Raji (cell line): Measurements from ENCODE around the gene CBLB.

Experiments used
- POLR2A ChIP-seq: IDR thresholded peaks from 2 replicates; pipeline ENCODE4 v1.6.1; 2011; ENCODE audit warnings: low read depth, low read length, control low read depth; ENCODE audit not compliant: insufficient read depth

The CBLB gene

DNA sequence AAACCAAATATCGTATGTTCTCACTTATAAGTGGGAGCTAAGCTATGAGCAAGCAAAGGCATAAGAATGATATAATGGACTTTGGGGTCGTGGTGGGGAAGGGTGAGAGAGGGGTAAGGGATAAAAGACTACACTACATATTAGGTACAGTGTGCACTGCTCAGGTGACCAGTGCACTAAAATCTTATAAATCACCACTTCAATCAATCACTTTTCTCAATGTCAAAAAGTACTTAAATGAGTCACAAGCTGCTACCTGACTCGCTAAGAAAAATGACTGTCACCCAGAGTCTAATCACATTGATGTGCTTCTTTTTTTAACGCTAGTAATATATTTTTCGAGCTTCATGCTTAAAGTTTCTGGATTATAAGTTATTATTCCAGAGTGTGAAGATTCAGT, 95.5 kb downstream of the CBLB start:
- TF ChIP-seq POLR2A, result no peak

GRCh38 chr3:105772635-105773034, 96.2 kb downstream of the CBLB start:
- TF ChIP-seq POLR2A, result no peak

DNA sequence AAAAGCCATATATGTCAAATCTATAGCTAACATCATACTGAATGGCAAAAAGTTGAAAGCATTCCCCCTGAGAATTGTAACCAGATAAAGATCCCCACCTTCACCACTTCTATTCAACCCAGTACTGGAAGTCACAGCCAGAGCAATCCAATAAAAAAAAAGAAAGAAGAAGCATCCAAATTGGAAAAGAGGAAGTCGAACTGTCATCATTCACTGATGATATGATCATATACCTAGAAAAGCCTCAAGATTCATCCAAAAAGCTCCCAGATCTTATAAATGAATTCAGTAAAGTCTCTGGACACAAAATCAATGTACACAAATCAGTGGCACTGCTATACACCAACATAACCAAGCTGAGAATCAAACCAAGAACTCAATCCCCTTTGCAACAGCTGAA, 97.4 kb downstream of the CBLB start:
- no peak for TF ChIP-seq POLR2A

DNA sequence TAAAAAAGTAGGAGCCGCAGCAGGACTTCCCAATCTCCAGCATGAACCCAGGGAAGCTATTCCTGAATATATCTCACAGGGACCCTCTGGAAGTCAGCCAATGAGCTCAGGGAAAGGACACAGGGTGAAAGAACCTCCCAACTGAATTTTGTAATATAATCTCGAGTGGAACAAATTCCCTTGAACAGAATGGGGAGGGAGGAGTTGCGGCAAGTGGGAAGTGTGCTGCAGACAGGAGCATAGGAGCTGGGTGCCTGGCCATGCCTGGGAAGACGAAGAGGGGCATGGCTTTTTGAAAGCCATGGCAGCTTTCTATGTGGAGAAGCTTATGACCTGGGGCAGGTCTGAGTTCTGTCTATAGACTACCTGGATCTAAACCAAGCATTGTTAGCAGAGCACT, 98.4 kb downstream of the CBLB start:
- TF ChIP-seq POLR2A, result no peak

DNA sequence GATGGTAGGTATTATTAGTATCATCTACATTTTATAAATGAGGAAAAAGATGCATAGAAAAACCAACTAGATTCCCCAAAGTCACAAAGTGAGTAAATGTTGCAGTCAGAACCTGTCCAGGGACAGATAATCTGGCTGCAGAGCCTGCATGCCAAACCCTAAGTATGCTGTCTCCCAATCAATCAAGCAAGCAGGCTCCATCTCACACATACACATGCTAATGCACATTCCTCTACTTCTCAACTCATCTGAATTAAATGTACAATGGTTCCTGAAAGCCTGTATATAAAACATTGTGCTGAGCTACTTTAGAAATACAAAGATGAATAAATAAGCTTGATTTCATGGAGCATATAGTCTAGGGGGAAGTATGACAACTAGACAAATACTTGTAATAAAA, 101.0 kb downstream of the CBLB start:
- TF ChIP-seq POLR2A, result no peak

DNA sequence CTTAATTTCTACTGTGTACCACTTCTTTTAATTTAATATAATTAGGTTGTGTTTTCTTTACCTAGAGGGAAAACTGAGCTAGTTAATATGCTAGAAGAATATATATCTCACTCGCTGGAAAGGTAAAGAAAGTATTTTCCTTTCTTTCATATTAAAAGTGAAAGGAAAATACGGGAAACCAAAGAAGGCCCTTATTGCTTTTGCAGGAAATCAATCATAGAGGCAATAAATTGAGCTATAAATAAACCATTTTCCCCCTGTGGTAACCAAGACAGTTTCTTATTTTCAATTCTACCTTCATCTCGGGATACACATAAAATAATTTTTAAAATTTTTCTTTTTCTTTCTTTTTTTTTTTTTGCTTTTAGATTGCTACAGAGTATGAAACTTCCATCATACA, 101.6 kb downstream of the CBLB start:
- TF ChIP-seq POLR2A, result no peak

- TF ChIP-seq POLR2A, result no peak
Measured at GRCh38 chr3:105765308-105765639, 103.5 kb downstream of the CBLB start.

DNA sequence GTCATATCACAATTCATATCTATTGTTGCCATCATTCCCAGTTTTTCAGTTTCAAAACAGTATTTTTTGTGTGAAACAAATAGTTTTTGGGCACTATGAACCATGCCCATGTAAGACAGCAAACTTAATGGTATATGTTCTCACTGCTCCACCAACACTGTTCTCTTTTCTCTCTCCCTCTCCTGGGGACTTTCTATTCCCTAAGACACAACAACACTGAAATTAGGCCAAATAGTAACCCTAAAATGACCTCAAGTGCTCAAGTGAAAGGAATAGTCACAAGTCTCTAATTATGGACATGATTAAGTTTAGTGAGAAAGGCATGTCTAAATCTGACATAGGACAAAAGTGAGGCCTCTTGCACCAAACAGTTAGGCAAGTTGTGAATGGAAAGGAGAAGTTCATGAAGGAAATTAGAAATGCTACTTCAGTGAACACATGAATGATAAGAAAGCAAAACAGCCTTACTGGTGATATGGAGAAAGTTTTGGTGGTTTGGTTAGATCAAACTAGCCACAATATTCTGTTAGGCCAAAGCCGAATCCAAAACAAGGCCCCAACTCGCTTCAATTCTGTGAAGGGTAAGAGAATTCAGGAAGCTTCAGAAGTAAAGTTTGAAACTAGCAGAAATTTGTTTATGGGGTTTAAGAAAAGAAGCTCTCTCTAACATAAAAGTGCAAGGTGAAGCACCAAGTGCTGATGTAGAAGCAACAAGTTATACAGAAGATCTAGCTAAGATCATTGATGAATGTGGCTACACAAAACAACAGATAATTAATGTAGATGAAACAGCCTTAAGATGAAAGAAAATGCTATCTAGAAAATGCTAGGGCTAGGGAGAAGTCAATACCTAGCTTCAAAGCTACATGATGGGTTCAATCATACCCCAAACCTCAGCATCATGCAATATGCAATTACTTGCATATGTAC, 104.2 kb downstream of the CBLB start:
- TF ChIP-seq POLR2A, result no peak

- no peak for TF ChIP-seq POLR2A
Measured at GRCh38 chr3:105763659-105764036, 105.2 kb downstream of the CBLB start.

GRCh38 chr3:105762749-105763658, 105.8 kb downstream of the CBLB start:
- no peak for TF ChIP-seq POLR2A

- no peak for TF ChIP-seq POLR2A
Measured at GRCh38 chr3:105759442-105760078, 109.3 kb downstream of the CBLB start.

DNA sequence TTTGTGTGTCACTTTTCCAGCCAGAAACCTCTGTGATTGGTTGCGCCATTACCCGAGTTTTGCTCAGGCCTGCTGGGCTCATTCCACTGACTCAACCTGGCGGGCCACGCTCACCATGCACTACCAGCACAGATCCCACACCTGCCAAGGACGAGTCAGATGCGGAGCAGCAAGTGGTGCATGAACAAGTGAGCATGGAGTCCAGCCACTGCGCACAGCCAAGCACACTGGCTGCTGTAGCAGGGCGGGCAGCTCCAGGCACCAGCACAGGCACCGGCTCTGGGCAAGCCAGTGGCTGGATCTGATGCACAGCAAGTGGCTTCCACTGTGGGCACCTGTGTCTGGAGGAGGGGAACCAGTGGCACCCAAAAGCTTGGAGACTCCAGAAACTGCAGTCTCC, 110.4 kb downstream of the CBLB start:
- no peak for TF ChIP-seq POLR2A

- no peak for TF ChIP-seq POLR2A
Measured at GRCh38 chr3:105755121-105755886, 113.5 kb downstream of the CBLB start.

DNA sequence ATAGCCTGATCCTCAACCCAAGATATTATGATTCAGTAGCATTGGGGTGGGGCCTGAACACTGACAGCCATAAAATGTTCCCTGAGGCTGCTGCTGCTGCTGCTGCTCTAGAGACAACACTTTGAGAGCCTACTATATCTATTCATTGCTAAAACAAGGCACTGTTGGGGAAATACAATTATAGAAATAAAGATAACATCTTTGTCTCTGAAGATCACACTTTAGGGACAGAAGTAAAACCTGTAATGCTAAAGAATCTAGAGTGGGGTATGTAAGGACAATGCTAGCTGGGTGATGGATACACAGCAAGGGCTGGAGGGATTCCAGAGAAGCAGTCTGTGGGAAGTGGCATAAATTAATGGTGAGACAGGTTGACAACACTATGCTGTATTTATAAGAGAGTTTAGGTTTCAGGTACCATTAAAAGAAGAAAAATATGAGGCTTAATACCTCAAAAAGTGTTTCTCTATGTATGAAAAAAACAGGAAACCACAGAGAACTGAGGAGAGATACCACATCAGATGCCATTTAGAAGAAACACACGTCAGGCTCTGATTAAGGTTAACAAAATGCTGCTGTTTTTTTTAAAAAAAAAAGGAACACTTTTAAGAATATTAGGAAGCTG, 115.9 kb downstream of the CBLB start:
- no peak for TF ChIP-seq POLR2A
